ENCODE results near the gene SOD1. TPM values are rescaled to one million over a fixed set of nuclear protein-coding genes. Genes with fewer than 3 reads are reported as not detected.

Gene SOD1
- total RNA-seq, 4 donors from 2014 or later = 237 to 410 (median 328) TPM

- TF ChIP-seq, protein P1, sequence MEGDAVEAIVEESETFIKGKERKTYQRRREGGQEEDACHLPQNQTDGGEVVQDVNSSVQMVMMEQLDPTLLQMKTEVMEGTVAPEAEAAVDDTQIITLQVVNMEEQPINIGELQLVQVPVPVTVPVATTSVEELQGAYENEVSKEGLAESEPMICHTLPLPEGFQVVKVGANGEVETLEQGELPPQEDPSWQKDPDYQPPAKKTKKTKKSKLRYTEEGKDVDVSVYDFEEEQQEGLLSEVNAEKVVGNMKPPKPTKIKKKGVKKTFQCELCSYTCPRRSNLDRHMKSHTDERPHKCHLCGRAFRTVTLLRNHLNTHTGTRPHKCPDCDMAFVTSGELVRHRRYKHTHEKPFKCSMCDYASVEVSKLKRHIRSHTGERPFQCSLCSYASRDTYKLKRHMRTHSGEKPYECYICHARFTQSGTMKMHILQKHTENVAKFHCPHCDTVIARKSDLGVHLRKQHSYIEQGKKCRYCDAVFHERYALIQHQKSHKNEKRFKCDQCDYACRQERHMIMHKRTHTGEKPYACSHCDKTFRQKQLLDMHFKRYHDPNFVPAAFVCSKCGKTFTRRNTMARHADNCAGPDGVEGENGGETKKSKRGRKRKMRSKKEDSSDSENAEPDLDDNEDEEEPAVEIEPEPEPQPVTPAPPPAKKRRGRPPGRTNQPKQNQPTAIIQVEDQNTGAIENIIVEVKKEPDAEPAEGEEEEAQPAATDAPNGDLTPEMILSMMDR (IDR thresholded peaks at IDR 0.05; ENCODE audit: low read depth) = no peak
These were observed 18.0 kb upstream of the SOD1 start for GRCh38 chr21:31641416-31641922.

- TF ChIP-seq, protein P1 (IDR thresholded peaks at IDR 0.05; ENCODE audit: low read depth) = no peak
These were observed 14.8 kb upstream of the SOD1 start for GRCh38 chr21:31644643-31645042.

DNA sequence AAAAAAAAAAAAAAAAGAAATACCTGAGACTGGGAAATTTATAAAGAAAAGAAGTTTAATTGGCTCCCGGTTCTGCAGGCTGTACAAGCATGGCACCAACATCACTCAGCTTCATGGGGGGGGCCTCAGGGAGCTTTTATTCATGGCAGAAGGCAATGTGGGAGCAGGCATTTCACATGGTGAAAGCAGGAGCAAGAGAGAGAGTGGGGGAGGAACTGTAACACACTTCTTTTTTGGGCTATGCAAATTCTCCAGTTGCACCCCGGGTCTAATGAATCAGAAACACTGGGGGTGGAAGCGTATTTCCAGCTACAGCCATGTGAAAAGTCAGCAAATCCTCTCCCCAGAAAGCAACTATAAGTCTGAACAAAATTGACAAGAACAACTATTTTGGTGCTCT is 11.8 kb upstream of the SOD1 start:
- TF ChIP-seq, protein P1 (IDR thresholded peaks at IDR 0.05; ENCODE audit: low read depth) = no peak

DNA sequence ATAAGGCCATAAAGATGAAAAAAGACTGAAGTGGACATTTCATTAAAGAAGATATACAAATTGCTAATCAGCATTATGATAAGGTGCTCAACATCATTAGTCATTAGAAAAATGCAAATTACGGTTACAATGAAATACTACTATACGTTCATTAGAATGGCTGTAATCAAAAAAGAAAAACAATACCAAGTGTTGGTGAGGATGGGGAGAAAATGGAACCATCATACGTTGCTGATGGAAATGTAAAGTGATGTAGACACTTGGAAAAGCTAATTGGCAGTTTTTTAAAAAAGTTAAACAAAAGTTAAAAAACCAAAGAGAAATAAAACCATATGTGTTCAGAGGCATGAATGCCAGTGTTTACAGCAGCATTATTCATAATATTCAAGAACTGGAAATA is 8.6 kb upstream of the SOD1 start:
- TF ChIP-seq, protein P1 (IDR thresholded peaks at IDR 0.05; ENCODE audit: low read depth) = no peak

- TF ChIP-seq, protein P1 (IDR thresholded peaks at IDR 0.05; ENCODE audit: low read depth) = no peak
These were observed 5.2 kb upstream of the SOD1 start for GRCh38 chr21:31654340-31654739.

GRCh38 chr21:31656199-31657095 is 3.0 kb upstream of the SOD1 start:
- TF ChIP-seq, protein P1 (IDR thresholded peaks at IDR 0.05; ENCODE audit: low read depth) = no peak

DNA sequence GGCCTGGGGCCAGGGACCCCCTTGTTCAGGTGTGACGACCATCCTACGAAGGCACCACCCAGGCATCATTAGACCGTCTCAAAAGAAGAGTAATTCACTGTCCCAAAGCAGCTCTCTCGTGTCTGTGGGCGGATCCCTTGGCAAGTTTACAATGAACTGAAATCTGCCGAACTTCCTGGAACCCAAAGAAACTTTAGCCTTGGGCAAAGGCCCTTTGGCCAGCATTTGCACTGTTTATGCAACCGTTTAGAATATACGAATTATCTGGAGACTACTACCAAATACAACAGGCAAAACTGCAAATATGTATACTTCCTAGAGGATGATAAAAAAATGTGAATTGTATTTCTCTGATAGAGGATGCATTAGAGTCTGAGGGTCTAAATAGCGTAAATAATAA is 1.4 kb upstream of the SOD1 start:
- TF ChIP-seq, protein P1 (IDR thresholded peaks at IDR 0.05; ENCODE audit: low read depth) = no peak

All from subcutaneous adipose tissue (tissue), 4 donors.